SK-MEL-5 (cell line): Measurements from ENCODE around the gene FAM204A. TPM values are rescaled to one million over a fixed set of nuclear protein-coding genes. Genes with fewer than 3 reads are reported as not detected.

Source experiments
- DNase-seq: peaks from one replicate; pipeline ENCODE4 v3.0.0-alpha.2; 2016; ENCODE audit warnings: low read depth, low spot score
- in situ Hi-C: cut with HindIII; loops from 2 replicates; pipeline ENCODE4 v1.10.0; 2016; ENCODE audit warnings: low sequenced_read_pairs, high pct_unique_total_duplicates, low pct_unique_long_range_greater_than_20kb
- total RNA-seq: library from RNA; depleted of rRNA; stranded (reverse); fragments of >200 nt; shearing (Covaris generic); gene quantifications from 2 replicates; pipeline ENCODE4 v1.2.3, GENCODE V29; 2014

FAM204A gene
- total RNA-seq, 1 experiment from 2014 or later = 54.0 TPM

DNA sequence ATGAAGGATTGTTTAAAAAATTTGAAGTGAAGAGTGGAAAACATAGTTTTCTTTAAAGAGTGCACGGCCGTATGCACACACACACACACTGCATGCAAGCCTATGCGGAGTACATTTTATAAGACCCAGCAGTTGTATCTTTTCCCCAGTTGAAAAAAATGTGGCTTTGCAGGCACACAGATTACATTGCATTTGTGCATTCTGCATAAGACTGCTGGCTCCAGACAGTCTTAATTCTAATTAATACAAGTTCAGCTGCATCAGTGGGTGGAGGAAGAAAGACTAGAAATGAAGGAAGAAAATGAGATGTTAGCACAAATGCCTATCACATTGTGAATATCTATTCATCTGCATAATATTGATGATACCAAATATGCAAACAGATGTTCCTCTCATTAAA, 79.6 kb downstream of the FAM204A start:
- in situ Hi-C loops = no loop called here
- no peak for DNase-seq

DNA sequence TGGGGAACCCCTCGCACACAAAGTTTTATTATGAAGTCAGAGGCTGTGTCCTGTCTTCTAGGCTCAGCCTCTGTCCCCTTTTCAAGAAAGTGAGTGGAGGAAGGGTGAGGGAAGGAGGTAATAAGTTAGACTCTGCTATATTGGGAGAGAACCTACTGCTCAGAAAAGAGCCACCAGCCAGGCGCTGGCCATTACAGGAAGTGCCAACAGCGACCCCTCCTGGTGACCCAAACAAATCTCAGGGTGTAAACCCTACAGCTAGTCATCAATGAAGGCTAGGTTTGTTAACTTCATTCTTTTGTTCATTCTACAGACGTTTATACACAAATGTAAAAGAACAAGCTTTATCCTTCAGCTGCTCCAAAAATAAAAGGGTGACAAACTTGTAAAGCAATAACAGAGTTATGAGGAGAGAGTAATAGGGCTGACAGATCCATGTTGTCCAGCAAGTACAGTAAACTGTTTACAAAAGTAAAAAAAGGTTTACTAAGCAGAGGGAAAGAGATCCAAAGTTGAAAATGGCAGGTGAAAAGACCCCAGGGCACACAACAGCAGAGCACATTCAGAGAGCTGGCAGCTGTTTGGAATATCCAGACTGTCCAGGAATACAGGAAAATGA, 82.7 kb downstream of the FAM204A start:
- DNase-seq = peak; percentile 59
- in situ Hi-C loops = no loop called here

DNA sequence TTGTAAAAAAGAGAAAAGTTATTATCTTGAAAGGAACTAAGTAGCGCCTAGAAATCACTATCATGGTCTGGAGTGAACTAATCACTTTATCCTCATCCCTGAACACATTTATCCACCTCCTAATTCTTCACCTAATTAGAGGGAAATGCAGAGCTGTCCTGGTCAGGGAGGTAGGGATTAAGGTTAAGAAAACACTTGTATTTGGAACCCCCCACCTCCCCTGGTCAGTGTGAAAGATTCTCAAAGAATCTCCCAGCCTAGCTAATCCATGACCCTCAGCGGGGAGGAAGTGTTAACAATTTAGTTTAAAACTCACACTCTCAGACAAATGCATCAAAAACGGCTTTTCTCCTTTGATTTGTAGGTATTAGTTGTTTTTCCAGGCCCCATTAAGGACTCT, 83.8 kb downstream of the FAM204A start:
- in situ Hi-C loops = no loop called here
- DNase-seq = no peak

DNA sequence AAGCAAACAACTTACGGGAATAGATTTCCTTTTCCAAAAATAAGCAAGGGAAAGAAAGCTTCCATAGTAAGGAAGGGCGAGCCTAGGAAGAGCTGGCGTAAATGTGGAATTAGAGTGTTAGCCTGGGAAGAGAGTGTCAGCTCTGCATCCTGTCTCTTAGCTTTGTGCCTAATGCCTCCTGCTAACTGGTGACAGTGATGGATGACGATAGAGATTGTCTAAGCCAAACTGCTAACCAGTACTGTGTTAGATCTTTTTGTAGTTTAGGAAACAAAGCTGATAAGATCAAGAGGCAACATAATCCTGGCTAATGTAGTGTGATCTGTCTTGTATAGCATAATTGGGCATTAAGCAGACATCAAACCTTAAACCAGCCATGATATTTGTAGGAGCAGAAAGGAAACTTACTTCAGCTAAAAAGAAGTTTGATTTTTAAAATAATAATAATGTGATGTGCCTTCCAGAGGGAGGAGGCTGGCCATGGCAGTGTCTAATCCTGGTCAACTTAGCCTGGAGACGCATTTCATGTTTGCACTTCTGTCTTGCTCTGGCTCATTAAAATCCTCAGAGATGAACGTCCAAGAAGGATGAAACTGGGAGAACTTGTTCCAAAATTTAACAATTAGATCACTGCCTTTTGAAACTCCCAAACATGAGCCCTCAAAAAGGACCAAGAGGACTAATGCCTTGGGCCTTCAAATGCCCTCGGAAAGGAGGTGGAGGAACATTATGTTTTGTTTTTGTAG, 85.1 kb downstream of the FAM204A start:
- DNase-seq = no peak
- in situ Hi-C loops = no loop called here

DNA sequence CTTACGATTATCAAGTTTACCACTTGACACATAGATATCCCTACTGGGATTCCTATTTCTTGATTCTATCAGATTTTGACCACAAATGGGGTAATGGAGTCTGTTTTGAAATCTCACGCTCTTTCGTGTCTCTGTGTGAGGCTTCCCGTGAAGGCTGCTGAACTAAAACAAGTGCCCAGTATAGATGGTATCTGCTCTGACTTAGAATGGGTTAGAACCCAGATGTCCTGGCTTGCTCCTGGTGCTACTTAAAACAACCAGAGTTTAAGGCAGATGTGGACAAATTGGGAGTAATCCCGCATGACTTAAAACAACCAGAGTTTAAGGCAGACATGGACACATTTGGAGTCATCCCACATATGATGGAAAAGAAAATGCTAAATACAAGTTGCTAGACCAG, 85.9 kb downstream of the FAM204A start:
- in situ Hi-C loops = no loop called here
- DNase-seq = no peak

DNA sequence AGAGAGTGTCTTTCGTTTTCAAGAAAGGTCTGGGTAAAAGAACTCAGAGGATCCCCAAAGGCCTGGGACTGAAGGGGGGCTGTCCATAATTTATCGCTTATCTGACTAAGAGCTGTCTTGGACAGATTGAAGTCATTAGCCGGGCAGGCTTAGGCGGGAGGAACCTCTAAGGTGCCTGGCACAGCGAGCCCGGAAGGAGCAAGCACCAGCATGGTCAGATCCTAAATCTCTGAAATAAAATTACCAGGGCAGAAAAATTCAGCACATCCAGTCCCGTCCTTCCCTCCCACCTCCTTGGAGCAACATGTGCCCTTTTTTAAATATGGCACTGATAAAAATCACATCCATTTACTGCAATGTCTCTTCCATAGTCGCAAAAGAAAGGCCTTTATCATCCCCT, 86.8 kb downstream of the FAM204A start:
- DNase-seq = no peak
- in situ Hi-C loops = no loop called here

DNA sequence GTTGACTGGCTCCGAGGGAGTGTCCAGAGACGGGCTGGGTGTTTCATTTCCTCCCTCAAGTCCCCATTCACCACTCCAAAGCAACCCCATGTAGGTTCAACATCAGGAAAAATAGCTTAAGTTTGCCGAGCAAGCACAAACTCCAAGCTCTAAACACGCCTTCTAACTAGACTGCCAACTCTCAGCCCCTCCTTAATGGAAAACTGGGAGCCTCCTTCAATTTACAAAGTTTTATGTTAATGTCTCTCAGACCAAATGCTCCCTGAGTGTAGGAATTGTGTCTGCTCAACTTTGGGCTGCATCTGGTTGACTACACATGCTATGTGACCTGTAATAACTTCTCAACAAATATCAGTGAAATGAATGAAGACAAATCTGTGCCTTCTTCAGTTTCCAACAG, 87.5 kb downstream of the FAM204A start:
- no peak for DNase-seq
- in situ Hi-C loops = no loop called here

DNA sequence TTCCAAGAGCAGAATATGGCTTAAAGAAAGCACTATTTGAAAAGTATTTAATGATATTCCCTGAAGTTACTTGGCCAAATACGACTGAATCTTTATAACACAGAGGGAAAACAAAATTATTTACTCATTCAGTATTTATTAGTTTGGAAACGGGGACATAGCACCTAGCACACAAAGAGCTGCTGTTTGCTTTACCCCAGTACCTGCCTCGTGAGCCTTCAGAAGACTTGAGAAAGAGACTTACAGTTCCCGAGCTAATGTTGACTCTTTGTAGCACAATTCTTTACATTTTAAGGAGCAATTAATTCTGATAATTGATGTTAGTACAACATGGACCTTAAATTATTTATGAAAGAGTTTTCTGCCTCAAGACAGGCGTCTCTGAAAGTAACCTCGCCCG, 88.7 kb downstream of the FAM204A start:
- in situ Hi-C loops = no loop called here
- no peak for DNase-seq

DNA sequence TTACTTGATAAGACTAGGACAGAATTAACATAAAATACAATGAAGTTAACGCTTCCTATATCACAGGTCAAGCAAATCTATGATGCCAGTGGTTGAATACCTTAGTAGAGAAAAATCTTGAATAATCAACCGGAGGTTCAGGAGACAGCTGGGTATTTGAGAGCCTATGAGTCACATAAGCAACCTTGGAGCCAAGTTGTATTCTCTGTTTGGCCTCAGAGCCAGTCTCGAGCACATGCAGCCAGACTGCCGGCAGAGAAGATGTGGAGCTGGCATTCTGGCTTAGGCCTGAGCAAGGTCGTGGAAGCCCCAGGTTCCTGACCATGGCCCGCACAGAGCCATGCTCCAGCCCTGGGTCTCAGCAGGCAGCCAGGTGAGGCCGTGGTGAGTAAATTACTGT, 90.3 kb downstream of the FAM204A start:
- in situ Hi-C loops = no loop called here
- no peak for DNase-seq

DNA sequence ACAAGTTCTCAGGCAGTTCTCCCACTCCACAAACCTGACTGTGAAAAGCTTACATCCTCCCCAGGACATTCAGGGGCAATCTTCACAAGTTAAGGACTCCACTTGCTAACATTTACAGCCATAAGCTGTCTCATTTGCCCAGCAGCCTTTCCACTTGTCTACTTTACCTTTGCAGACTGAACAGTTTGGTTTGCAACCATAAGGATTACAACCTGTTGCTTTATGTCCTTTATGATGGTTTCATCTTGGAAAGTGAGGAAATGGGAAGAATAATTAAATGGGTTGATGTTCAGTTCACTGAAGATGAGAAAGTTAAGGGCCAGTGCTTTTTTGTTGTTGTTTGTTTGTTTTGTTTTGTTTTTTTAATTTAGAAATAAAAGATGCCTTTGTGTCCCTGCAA, 92.4 kb downstream of the FAM204A start:
- DNase-seq = no peak
- in situ Hi-C loops = no loop called here
